Mesodermal cell (in vitro differentiated cells): ENCODE data around the gene ARSD.
"Not testable (repeated sequence)": the region's sequence is repeated elsewhere in the genome, so short reads cannot be mapped to it uniquely, and the experiment has no call there.

ENCODE experiments used
- H3K27ac ChIP-seq: 2 replicates; pipeline ENCODE4 v1.7.0; 2013; ENCODE audit warnings: mild to moderate bottlenecking, low read depth, low read length, moderate library complexity; ENCODE audit not compliant: severe bottlenecking
- H3K36me3 ChIP-seq: 2 replicates; pipeline ENCODE4 v1.7.1; 2013; ENCODE audit warnings: mild to moderate bottlenecking, low read length, moderate library complexity; ENCODE audit not compliant: control insufficient read depth, insufficient read depth
- H3K4me1 ChIP-seq: one replicate; pipeline ENCODE4 v1.7.1; 2013; ENCODE audit warnings: mild to moderate bottlenecking, low read length; ENCODE audit not compliant: insufficient read depth, control insufficient read depth, poor library complexity, severe bottlenecking
- H3K4me3 ChIP-seq: 2 replicates; pipeline ENCODE4 v1.7.0; 2013; ENCODE audit warnings: low read length, control low read depth, mild to moderate bottlenecking; ENCODE audit not compliant: insufficient read depth, poor library complexity, severe bottlenecking; ENCODE audit errors: extremely low read depth
- H3K9me3 ChIP-seq: 2 replicates; pipeline ENCODE4 v1.7.1; 2013; ENCODE audit warnings: mild to moderate bottlenecking, low read length, moderate library complexity; ENCODE audit not compliant: control insufficient read depth
- WGBS, 2 experiments: methylation state at CpG; one replicate each; pipeline ENCODE4 v1.1.5; 2013; ENCODE audit warnings: missing lambda C conversion rate in 2 of 2; ENCODE audit not compliant: insufficient coverage in 2 of 2; 5-methylcytosine and 5-hydroxymethylcytosine counted together

Gene ARSD

DNA sequence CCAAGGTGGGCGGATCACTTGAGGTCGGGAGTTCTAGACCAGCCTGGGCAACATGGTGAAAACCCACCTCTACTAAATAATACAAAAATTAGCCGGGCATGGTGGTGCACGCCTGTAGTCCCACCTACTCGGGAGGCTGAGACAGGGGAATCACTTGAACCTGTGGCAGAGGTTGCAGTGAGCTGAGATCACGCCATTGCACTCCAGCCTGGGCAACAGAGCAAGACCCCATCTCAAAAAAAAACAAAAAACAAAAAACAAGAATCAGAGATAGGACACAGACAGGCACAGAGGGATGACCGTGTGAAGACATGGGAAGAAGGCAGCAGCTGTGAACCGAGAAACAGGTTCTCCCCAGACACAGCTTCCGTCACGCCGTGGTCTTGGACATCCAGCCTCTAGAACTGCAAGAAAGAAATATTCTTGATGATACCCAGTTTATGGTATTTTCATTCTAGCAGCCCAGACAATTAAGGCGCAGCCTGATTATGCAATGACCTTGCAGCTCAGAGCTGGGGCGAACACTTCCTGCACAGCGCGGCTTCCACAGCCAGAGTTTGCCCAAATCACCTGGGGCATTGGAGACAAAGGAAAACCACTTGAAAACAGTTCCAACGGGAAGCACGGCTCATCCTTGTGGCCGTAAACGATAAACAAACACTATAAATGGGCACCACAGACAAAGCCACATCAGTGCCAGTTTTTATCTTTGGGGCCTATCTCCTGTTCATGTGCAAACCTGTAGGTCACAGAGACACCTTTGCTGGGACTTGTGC is 4.2 kb upstream of the ARSD start:
- H3K27ac ChIP-seq: no peak overlapping the region
- H3K4me1 ChIP-seq: no peaks in the 10 kb centered on the region
- no peaks in the 10 kb centered on the region for H3K9me3 ChIP-seq
- H3K4me3 ChIP-seq: no peak overlapping the region
- 96 to 98% methylated on average over 6 to 8 of the region's 19 CpGs for WGBS, 2 experiments
- no peaks in the 10 kb centered on the region for H3K36me3 ChIP-seq

DNA sequence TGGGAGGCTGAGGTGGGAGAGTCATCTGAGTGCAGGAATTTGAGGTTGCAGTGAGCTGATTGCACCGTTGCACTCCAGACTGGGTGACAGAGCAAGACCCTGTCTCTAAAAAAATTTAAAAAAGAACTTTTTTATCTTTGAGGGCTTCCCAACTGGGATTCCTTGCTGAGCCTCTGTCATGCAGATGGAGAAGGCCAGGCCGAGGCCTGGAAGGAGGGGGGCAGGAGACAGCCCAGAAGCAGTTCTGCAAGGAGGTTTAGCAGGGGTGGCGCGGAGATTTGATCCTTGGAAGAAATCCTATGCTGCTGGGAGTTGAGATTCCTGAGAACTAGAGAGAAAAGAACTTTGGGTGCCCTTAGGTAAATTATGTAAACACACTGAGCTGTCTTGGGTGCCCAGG is 2.5 kb upstream of the ARSD start:
- no peak overlapping the region for H3K27ac ChIP-seq

DNA sequence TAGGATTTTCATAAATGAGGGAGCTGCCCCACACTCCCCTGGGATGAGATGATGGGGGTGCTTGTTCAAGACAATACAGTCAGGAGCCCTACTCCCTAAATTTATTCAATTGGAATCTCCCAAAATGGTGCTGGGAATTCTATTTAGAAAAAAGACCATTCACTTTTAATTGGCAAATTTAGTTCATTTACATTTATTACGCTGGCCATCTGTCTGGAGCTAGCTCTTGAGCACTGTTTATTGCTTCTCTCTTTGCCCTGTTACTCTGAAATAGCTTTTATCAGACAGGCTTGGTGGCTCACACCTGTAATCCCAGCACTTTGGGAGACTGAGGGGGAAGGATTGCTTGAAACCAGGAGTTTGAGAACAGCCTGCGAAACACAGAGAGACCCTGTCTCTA is 2.0 kb upstream of the ARSD start:
- H3K27ac ChIP-seq: no peak overlapping the region
- H3K4me1 ChIP-seq: no peaks in the 10 kb centered on the region
- no peaks in the 10 kb centered on the region for H3K9me3 ChIP-seq
- H3K36me3 ChIP-seq: no peaks in the 10 kb centered on the region
- no peak overlapping the region for H3K4me3 ChIP-seq
- no CpG with 5 or more reads among the region's 2 CpGs for WGBS, 2 experiments

More for the DNA sequence above, 2.5 kb upstream of the ARSD start:
- 13 to 67% methylated on average over 1 to 3 of the region's 4 CpGs for WGBS, 2 experiments
- Histone ChIP-seq H3K36me3 (no peaks in the 10 kb centered on the region), H3K4me1 (no peaks in the 10 kb centered on the region), H3K9me3 (no peaks in the 10 kb centered on the region), H3K4me3 (no peak overlapping the region)

DNA sequence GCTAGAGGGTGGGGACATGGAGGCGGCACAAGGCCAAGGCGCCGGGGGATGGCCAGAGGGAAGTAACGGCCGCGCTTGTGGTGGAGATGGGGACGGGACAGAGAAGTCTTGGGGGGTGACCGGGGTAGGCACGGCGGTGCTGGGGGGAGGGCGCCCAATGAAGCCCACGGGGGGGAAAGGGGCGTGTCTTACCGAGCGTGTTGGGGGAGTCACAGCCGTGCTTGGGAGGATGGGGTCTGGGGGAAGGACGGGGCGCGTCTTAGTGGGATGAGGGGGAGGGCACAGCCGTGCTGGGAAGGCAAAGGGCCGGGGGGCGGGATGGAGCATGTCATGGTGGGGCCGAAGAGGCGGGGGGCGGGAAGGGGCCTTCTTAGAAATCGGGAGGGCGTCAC is 952 bp downstream of the ARSD start:
- Histone ChIP-seq H3K27ac (peak overlapping the region; percentile 97), H3K9me3 (no peaks in the 10 kb centered on the region), H3K4me1 (no peaks in the 10 kb centered on the region), H3K4me3 (peak overlapping the region; percentile 42), H3K36me3 (no peaks in the 10 kb centered on the region)
- WGBS, 2 experiments: 0% methylated on average over 1 of the region's 27 CpGs; no CpG with 5 or more reads in 1 of the 2 experiments

DNA sequence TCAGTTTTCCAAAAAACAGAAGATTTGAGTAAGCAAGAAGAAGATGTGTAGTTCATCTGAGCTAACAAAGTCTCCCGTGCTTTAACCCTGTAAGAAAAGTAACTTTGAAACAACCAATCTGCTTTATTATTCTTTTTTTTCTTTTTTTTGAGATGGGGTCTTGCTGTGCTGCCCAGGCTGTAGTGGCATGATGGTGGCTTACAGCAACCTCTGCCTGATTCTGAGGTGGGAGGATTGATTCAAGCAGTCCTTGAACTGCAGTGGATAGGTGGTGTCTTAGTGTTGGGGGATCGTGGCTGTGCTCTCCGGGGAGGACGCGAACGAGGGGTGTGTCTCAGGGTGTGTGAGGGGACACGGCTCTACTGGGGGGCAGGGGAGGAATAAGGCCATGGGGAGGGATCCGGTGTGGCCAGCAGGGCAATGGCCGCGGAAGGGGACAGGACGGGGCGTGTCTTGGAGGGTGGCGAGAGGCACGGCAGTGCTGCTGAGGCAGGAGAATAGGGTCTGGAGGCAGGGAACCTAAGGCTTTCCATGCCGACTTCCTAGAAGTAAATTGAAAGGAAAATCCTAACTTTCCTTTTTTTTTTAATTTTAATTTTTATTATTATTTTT is 2.4 kb downstream of the ARSD start:
- no peaks in the 10 kb centered on the region for H3K36me3 ChIP-seq
- no CpG with 5 or more reads among the region's 15 CpGs for WGBS, 2 experiments
- H3K27ac ChIP-seq: peak overlapping the region; percentile 45
- H3K9me3 ChIP-seq: no peaks in the 10 kb centered on the region
- no peaks in the 10 kb centered on the region for H3K4me1 ChIP-seq
- no peak overlapping the region for H3K4me3 ChIP-seq

DNA sequence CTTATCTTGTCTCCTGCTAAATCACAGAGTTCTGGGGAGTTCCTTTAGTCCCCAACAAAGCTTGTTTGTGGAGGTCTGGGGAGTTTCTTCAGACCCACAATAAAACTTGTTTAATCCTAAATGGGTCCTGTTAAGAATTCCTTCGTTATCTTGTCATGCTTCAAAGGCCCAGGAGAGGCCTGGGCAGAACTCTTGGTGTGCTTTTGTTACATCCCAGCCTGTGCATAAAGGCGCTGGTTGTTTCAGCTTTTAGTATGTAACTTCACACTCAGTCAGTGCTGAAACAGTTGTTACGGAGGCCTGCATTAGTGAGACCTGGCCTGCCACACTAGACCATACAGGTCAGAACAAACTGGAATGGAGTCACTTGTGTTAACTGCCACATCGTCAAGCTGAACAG is 2.9 kb downstream of the ARSD start:
- not testable (repeated sequence) for H3K36me3 ChIP-seq, H3K4me1 ChIP-seq, H3K4me3 ChIP-seq, H3K9me3 ChIP-seq
- peak overlapping the region; percentile 45 for H3K27ac ChIP-seq
- 100% methylated on average over 1 of the region's 4 CpGs for WGBS, 2 experiments

DNA sequence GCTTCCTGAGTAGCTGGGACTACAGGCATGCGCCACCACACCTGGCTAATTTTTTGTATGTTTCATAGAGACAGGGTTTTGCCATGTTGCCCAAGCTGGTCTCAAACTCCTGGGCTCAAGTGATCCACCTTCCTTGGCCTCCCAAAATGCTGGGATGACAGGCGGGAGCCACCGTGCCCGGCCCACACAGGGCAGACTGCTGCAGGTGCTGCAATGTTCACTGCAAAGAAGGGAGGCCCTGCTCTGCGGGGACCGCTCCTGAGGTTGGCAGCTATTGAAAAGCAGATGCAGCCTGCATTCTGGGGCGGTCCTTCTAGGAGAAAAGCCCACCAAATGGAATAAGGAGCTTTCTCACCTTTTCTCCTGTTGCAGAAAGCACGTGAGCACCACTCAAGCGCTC is 5.0 kb downstream of the ARSD start:
- WGBS, 2 experiments: 89 to 100% methylated on average over 2 to 3 of the region's 9 CpGs
- Histone ChIP-seq H3K27ac (no peak overlapping the region), H3K36me3 (no peaks in the 10 kb centered on the region), H3K9me3 (no peaks in the 10 kb centered on the region), H3K4me1 (no peaks in the 10 kb centered on the region), H3K4me3 (no peak overlapping the region)

DNA sequence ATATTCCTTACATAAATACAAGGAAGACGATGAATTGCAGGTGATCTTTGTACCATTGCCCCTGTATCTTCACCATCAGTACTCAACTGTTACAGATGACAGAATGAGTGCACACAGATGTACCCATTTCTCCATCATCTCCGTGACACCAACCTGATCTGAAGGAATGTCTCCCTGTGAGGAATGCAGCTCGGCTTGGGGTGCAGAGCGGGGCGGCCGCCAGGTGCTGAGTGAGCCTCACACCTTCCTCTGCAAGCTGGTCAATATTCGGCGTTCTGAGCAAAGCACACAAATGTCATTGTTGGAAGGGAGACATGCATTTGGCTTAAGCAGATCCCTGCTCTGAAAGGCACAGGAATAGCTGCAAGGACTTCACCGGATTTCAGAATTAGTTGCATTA is 7.4 kb downstream of the ARSD start:
- Histone ChIP-seq H3K36me3 (no peaks in the 10 kb centered on the region), H3K4me3 (no peak overlapping the region), H3K4me1 (no peaks in the 10 kb centered on the region), H3K27ac (no peak overlapping the region), H3K9me3 (no peaks in the 10 kb centered on the region)
- WGBS, 2 experiments: 88 to 100% methylated on average over 1 to 7 of the region's 9 CpGs

DNA sequence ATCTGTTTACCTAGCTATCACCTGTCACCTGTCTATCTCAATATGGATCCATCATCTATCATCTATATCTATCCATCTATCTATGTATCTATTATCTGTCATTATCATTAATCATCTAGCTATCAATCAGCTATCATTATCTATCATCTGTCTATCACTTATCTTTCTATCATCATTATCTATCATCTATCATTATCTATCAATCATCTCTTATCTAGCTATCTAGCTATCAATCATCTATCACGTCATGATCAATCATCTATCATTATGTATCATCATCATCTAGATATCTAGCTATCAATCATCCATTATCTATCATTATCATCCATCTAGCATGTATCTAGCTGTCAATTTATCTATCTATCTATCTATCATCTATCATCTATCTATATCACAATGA is 7.9 kb downstream of the ARSD start:
- Histone ChIP-seq H3K9me3 (no peaks in the 10 kb centered on the region), H3K36me3 (no peaks in the 10 kb centered on the region), H3K27ac (no peak overlapping the region), H3K4me1 (no peaks in the 10 kb centered on the region), H3K4me3 (no peak overlapping the region)
- WGBS, 2 experiments: 89 to 100% methylated on average over 1 of the region's 1 CpG

DNA sequence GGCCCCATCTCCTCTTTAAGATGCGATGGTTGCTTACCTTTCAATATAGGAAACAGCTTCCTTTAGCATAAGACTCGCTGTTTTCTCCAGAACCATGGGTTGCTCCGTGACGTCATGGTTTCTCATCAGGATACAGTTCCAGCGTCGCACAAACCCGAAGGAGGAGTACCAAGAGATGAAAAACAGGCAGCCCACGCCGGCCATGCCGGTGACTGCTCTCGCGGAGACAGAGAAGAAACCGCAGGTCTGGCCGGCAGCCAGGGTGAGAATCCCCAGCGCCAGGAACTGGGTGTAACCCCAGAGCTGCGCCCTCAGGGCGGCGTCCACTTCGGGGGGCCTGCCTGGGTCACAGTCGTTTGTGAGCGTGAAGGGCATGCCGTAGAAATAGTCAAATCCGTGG is 11.4 kb downstream of the ARSD start:
- Histone ChIP-seq H3K36me3 (no peaks in the 10 kb centered on the region), H3K9me3 (no peaks in the 10 kb centered on the region), H3K4me3 (no peak overlapping the region), H3K4me1 (no peaks in the 10 kb centered on the region), H3K27ac (no peak overlapping the region)
- WGBS, 2 experiments: 97% methylated on average over 19 of the region's 23 CpGs; no CpG with 5 or more reads in 1 of the 2 experiments

DNA sequence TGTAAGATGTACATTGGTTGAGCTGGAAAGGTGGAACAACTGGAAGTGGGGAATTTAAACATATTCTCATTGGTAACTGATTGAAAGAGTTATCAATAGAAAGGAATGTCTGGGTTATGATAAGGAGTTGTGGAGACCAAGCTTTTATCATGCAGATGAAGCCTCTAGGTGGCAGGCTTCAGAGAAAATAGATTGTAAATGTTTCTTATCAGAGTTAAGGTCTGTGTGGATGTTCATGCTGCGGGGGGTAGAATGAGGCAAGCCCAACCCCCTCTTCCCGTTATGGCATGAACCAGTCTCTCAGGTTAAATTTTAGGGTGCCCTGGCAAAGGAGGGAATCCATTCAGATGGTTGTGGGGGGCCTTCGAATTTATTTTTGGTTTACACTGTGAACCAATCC is 16.0 kb downstream of the ARSD start:
- WGBS, 2 experiments: no CpG with 5 or more reads among the region's 3 CpGs
- Histone ChIP-seq H3K27ac (no peak overlapping the region), H3K36me3 (no peaks in the 10 kb centered on the region), H3K4me3 (no peak overlapping the region), H3K4me1 (no peaks in the 10 kb centered on the region), H3K9me3 (no peaks in the 10 kb centered on the region)
